ENCODE results near the gene SLC38A5.
"Not testable (repeated sequence)": the region's sequence is repeated elsewhere in the genome, so short reads cannot be mapped to it uniquely, and the experiment has no call there.

The SLC38A5 gene

GRCh38 chrX:48470110-48470832, at the start of gene SLC38A5:
TSS of gene SLC38A5 (minus strand) at chrX:48470260. CDS start at chrX:48467924, 2,336 bp downstream.
- no peak for DNase-seq

GRCh38 chrX:48519481-48519880, 49.4 kb upstream of the SLC38A5 start:
- DNase-seq: not testable (repeated sequence)

- no peak for DNase-seq
Measured at GRCh38 chrX:48516987-48517386, 46.9 kb upstream of the SLC38A5 start.

GRCh38 chrX:48516285-48516684, 46.2 kb upstream of the SLC38A5 start:
- DNase-seq: no peak

GRCh38 chrX:48515842-48516241, 45.8 kb upstream of the SLC38A5 start:
- DNase-seq: no peak

- DNase-seq: no peak
Measured at GRCh38 chrX:48514868-48515460, 44.9 kb upstream of the SLC38A5 start.

- DNase-seq: no peak
Measured at GRCh38 chrX:48514126-48514806, 44.2 kb upstream of the SLC38A5 start.

GRCh38 chrX:48513670-48514069, 43.6 kb upstream of the SLC38A5 start:
- DNase-seq: no peak

- DNase-seq: no peak
Measured at GRCh38 chrX:48512371-48512935, 42.4 kb upstream of the SLC38A5 start.

GRCh38 chrX:48511560-48511959, 41.5 kb upstream of the SLC38A5 start:
- no peak for DNase-seq

GRCh38 chrX:48509619-48510018, 39.6 kb upstream of the SLC38A5 start:
- no peak for DNase-seq

- no peak for DNase-seq
Measured at GRCh38 chrX:48509245-48509590, 39.2 kb upstream of the SLC38A5 start.

GRCh38 chrX:48508400-48509244, 38.6 kb upstream of the SLC38A5 start, which contains the start of gene PORCN:
TSS of gene PORCN (plus strand) at chrX:48508992. CDS start at chrX:48509821, 829 bp downstream.
- DNase-seq: peak; percentile 8 to 51

GRCh38 chrX:48507246-48507645, 37.2 kb upstream of the SLC38A5 start:
- no peak for DNase-seq

GRCh38 chrX:48505481-48505880, 35.4 kb upstream of the SLC38A5 start:
- DNase-seq: no peak

GRCh38 chrX:48504261-48504660, 34.2 kb upstream of the SLC38A5 start:
- DNase-seq: no peak

- DNase-seq: no peak
Measured at GRCh38 chrX:48498374-48498809, 28.3 kb upstream of the SLC38A5 start.

GRCh38 chrX:48497871-48498270, 27.8 kb upstream of the SLC38A5 start:
- DNase-seq: no peak

GRCh38 chrX:48496660-48497059, 26.6 kb upstream of the SLC38A5 start:
- DNase-seq: no peak

- peak in 1 of 2 experiments; percentile 13 for DNase-seq
Measured at GRCh38 chrX:48493890-48494364, 23.9 kb upstream of the SLC38A5 start.

- no peak for DNase-seq
Measured at GRCh38 chrX:48492293-48492910, 22.3 kb upstream of the SLC38A5 start.

GRCh38 chrX:48491809-48492208, 21.7 kb upstream of the SLC38A5 start:
- DNase-seq: no peak

All from SHP77 (cell line).